Neural progenitor cell (in vitro differentiated cells): ENCODE results near the gene SND1. TPM values are rescaled to one million over a fixed set of nuclear protein-coding genes. Genes with fewer than 3 reads are reported as not detected.

ENCODE experiments used
- DNase-seq: peaks from one replicate; pipeline ENCODE4 v3.0.0-alpha.2; 2016; ENCODE audit warnings: low spot score
- H2AFZ ChIP-seq: fragments of 200-600 bp; sonication (generic); replicated peaks from 2 replicates; pipeline ENCODE4 v1.6.1; 2016; ENCODE audit warnings: antibody characterized with exemption
- H3F3A ChIP-seq: fragments of 200-600 bp; sonication (generic); 2 replicates; pipeline ENCODE4 v1.6.1; 2016; ENCODE audit warnings: antibody characterized with exemption, low read depth
- H3K27ac ChIP-seq: fragments of 200-600 bp; sonication (generic); 2 replicates; pipeline ENCODE4 v1.5.1; 2016; ENCODE audit warnings: mild to moderate bottlenecking
- H3K27me3 ChIP-seq: fragments of 200-600 bp; sonication (generic); 2 replicates; pipeline ENCODE4 v1.6.1; 2016; ENCODE audit warnings: mild to moderate bottlenecking, moderate library complexity
- H3K36me3 ChIP-seq: fragments of 200-600 bp; sonication (generic); 2 replicates; pipeline ENCODE4 v1.5.1; 2016
- H3K4me1 ChIP-seq: fragments of 200-600 bp; sonication (generic); 2 replicates; pipeline ENCODE4 v1.6.1; 2016; ENCODE audit warnings: mixed run types
- H3K4me2 ChIP-seq: fragments of 200-600 bp; sonication (generic); 2 replicates; pipeline ENCODE4 v1.6.1; 2016
- H3K4me3 ChIP-seq: fragments of 200-600 bp; sonication (generic); 2 replicates; pipeline ENCODE4 v1.5.1; 2016
- H3K79me2 ChIP-seq: fragments of 200-600 bp; sonication (generic); 2 replicates; pipeline ENCODE4 v1.6.1; 2016; ENCODE audit warnings: low read depth
- H3K9ac ChIP-seq: fragments of 200-600 bp; sonication (generic); 2 replicates; pipeline ENCODE4 v1.6.1; 2016
- H3K9me3 ChIP-seq: fragments of 200-600 bp; sonication (generic); 2 replicates; pipeline ENCODE4 v1.5.1; 2016; ENCODE audit warnings: low read depth
- H4K20me1 ChIP-seq: fragments of 200-600 bp; sonication (generic); 2 replicates; pipeline ENCODE4 v1.6.1; 2016; ENCODE audit warnings: low read depth
- H3K27ac Mint-ChIP-seq: 3 replicates; pipeline ENCODE4 v1.8.0; 2021; ENCODE audit warnings: mixed read lengths
- H3K27me3 Mint-ChIP-seq: 2 replicates; pipeline ENCODE4 v1.8.0; 2022; ENCODE audit warnings: low read depth, mild to moderate bottlenecking, inconsistent platforms, moderate library complexity, mixed read lengths; ENCODE audit not compliant: insufficient read depth
- H3K36me3 Mint-ChIP-seq: 3 replicates; pipeline ENCODE4 v1.8.0; 2021; ENCODE audit warnings: mixed read lengths
- H3K4me1 Mint-ChIP-seq: 3 replicates; pipeline ENCODE4 v1.8.0; 2021; ENCODE audit warnings: mixed read lengths
- H3K4me3 Mint-ChIP-seq: 3 replicates; pipeline ENCODE4 v1.8.0; 2021; ENCODE audit warnings: mild to moderate bottlenecking, moderate library complexity, mixed read lengths
- H3K9me3 Mint-ChIP-seq: 3 replicates; pipeline ENCODE4 v1.8.0; 2020; ENCODE audit warnings: mixed read lengths
- CTCF ChIP-seq: fragments of 200-600 bp; sonication (generic); IDR thresholded peaks from 2 replicates; pipeline ENCODE4 v1.5.1; 2017; ENCODE audit warnings: antibody characterized with exemption, mild to moderate bottlenecking
- EZH2 ChIP-seq: fragments of 200-600 bp; sonication (generic); IDR thresholded peaks from 2 replicates; pipeline ENCODE4 v1.6.1; 2017; ENCODE audit warnings: antibody characterized with exemption, mild to moderate bottlenecking, moderate library complexity
- EZH2phosphoT487 ChIP-seq: fragments of 200-600 bp; sonication (generic); IDR thresholded peaks from 2 replicates; pipeline ENCODE4 v1.6.1; 2017; ENCODE audit warnings: antibody characterized with exemption
- total RNA-seq: library from RNA; depleted of rRNA; stranded (reverse); fragments of >200 nt; gene quantifications from 2 replicates; pipeline ENCODE4 v1.2.3, GENCODE V29; 2015; ENCODE audit warnings: low replicate concordance

Gene SND1
- total RNA-seq, 1 donor from 2014 or later, result 154 TPM

GRCh38 chr7:127886248-127886647 lies 234.3 kb downstream of the SND1 start:
- Histone ChIP-seq H2AFZ (no peak overlapping the region), H3K4me3 (no peak overlapping the region), H3K9me3 (no peaks in the 10 kb centered on the region), H4K20me1 (no peaks in the 10 kb centered on the region), H3K36me3 (no peaks in the 10 kb centered on the region), H3K79me2 (peaks cover 2% of the 10 kb centered on the region), H3F3A (peaks cover 9% of the 10 kb centered on the region), H3K27ac (no peak overlapping the region), H3K9ac (no peak overlapping the region), H3K4me2 (no peak overlapping the region), H3K4me1 (peaks cover 41% of the 10 kb centered on the region), H3K27me3 (no peaks in the 10 kb centered on the region)
- H3K4me3 Mint-ChIP-seq, result no peak overlapping the region
- H3K4me1 Mint-ChIP-seq, result peaks cover 49% of the 10 kb centered on the region
- DNase-seq, result no peak
- no peak overlapping the region for H3K27ac Mint-ChIP-seq
- H3K9me3 Mint-ChIP-seq, result no peaks in the 10 kb centered on the region
- peaks cover 2% of the 10 kb centered on the region for H3K27me3 Mint-ChIP-seq
- TF ChIP-seq CTCF (no peak), EZH2phosphoT487 (no peak), EZH2 (no peak)
- peaks cover 10% of the 10 kb centered on the region for H3K36me3 Mint-ChIP-seq

- peak overlapping the region; percentile 13 for H3K4me2 ChIP-seq
- no peak overlapping the region for H3K4me3 ChIP-seq
- no peaks in the 10 kb centered on the region for H3K27me3 ChIP-seq
- no peaks in the 10 kb centered on the region for H3K79me2 ChIP-seq
- Mint-ChIP-seq H3K27ac (no peak overlapping the region), H3K4me3 (no peak overlapping the region), H3K9me3 (no peaks in the 10 kb centered on the region), H3K27me3 (peaks cover 2% of the 10 kb centered on the region), H3K4me1 (peaks cover 44% of the 10 kb centered on the region), H3K36me3 (peaks cover 15% of the 10 kb centered on the region)
- peak; percentile 16 for DNase-seq
- H3K9ac ChIP-seq, result no peak overlapping the region
- no peak overlapping the region for H2AFZ ChIP-seq
- H3K36me3 ChIP-seq, result no peaks in the 10 kb centered on the region
- H3K27ac ChIP-seq, result peak overlapping the region; percentile 15
- H3K4me1 ChIP-seq, result peaks cover 36% of the 10 kb centered on the region
- peaks cover 9% of the 10 kb centered on the region for H3F3A ChIP-seq
- no peaks in the 10 kb centered on the region for H3K9me3 ChIP-seq
- no peak for TF ChIP-seq EZH2phosphoT487
- TF ChIP-seq EZH2, result no peak
- TF ChIP-seq CTCF, result no peak
- H4K20me1 ChIP-seq, result no peaks in the 10 kb centered on the region
Observed at GRCh38 chr7:127887096-127887495, 235.1 kb downstream of the SND1 start.

GRCh38 chr7:127887631-127888030 lies 235.6 kb downstream of the SND1 start:
- no peaks in the 10 kb centered on the region for H3K79me2 ChIP-seq
- Mint-ChIP-seq H3K27me3 (peaks cover 2% of the 10 kb centered on the region), H3K9me3 (no peaks in the 10 kb centered on the region), H3K27ac (no peak overlapping the region), H3K4me1 (peaks cover 42% of the 10 kb centered on the region), H3K36me3 (peaks cover 20% of the 10 kb centered on the region), H3K4me3 (no peak overlapping the region)
- no peak overlapping the region for H2AFZ ChIP-seq
- no peak overlapping the region for H3K9ac ChIP-seq
- no peak overlapping the region for H3K4me2 ChIP-seq
- H3K36me3 ChIP-seq, result no peaks in the 10 kb centered on the region
- peaks cover 33% of the 10 kb centered on the region for H3K4me1 ChIP-seq
- no peak overlapping the region for H3K27ac ChIP-seq
- no peaks in the 10 kb centered on the region for H3K27me3 ChIP-seq
- H3K9me3 ChIP-seq, result no peaks in the 10 kb centered on the region
- TF ChIP-seq CTCF (no peak), EZH2 (no peak), EZH2phosphoT487 (no peak)
- DNase-seq, result no peak
- H3K4me3 ChIP-seq, result no peak overlapping the region
- peaks cover 9% of the 10 kb centered on the region for H3F3A ChIP-seq
- no peaks in the 10 kb centered on the region for H4K20me1 ChIP-seq

- Histone ChIP-seq H3K79me2 (no peaks in the 10 kb centered on the region), H3K36me3 (no peaks in the 10 kb centered on the region), H2AFZ (no peak overlapping the region), H3K27me3 (no peaks in the 10 kb centered on the region), H3F3A (peaks cover 9% of the 10 kb centered on the region), H3K4me1 (peaks cover 31% of the 10 kb centered on the region), H3K4me3 (no peak overlapping the region), H3K9me3 (no peaks in the 10 kb centered on the region), H4K20me1 (no peaks in the 10 kb centered on the region), H3K9ac (no peak overlapping the region), H3K4me2 (no peak overlapping the region), H3K27ac (no peak overlapping the region)
- peaks cover 26% of the 10 kb centered on the region for H3K36me3 Mint-ChIP-seq
- no peak overlapping the region for H3K4me3 Mint-ChIP-seq
- no peak overlapping the region for H3K27ac Mint-ChIP-seq
- TF ChIP-seq EZH2phosphoT487 (no peak), CTCF (no peak), EZH2 (no peak)
- H3K9me3 Mint-ChIP-seq, result peaks cover 2% of the 10 kb centered on the region
- no peak for DNase-seq
- H3K27me3 Mint-ChIP-seq, result peaks cover 2% of the 10 kb centered on the region
- H3K4me1 Mint-ChIP-seq, result peaks cover 40% of the 10 kb centered on the region
Observed at GRCh38 chr7:127888411-127888810, 236.4 kb downstream of the SND1 start.
